RKO (cell line): Measurements from ENCODE around the gene NECTIN1.
A peak's percentile ranks its signal among the peaks of the same experiment; 100 is the strongest.

ENCODE experiments used
- DNase-seq: peaks from one replicate; pipeline ENCODE4 v3.0.0-alpha.2; 2016; ENCODE audit warnings: low spot score

NECTIN1 gene

GRCh38 chr11:119729951-119730613, 1.1 kb upstream of the NECTIN1 start:
- peak; percentile 60 for DNase-seq

- DNase-seq, result no peak
These were observed 554 bp upstream of the NECTIN1 start for GRCh38 chr11:119729581-119729927.

GRCh38 chr11:119728211-119728626, 781 bp downstream of the NECTIN1 start:
- DNase-seq, result no peak

GRCh38 chr11:119727523-119728151, 1.4 kb downstream of the NECTIN1 start:
- peak; percentile 12 for DNase-seq

DNA sequence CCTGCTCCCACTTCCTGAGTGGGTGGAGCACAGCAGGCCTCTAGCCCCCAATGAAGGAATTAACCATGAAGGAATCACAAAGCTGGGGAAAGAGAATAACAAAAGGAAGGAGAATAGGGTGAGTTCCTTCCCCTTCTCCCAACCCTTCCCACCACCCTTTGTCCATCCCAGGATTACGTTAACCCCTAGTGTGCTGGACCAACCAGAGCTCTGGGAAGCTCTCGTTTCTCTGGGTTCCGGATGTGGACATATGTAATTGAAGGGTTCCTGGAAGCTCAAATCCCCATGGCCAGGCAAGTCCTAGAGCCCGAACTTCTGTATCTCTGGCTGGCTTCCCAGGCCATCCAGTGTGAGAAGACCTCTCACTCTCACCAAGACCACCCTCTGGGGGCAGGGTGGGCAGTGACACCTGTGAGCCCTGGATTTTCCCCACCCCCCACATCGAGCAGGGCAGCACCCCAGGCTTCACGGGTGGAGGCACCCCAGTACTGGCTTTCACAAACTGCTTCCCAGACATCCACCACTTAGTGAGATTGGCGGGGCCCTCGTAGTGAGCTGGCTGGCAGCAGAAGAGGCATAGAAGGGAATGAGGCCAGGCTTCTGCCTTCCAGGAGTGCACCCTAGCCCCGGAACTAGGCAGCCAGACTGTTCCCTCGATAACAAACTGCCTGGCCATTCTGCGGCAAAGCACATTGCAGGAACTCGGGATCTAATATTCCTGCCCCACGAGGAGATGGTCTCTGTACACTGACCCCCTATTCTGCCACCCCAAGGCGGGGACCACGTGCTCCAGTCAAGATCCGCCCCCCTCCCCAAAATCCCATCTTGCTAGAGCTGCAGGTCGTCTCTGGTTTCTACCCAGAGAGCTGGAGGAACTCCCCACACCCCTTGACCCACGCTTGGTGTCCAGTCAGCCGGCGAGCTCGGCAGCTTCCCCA, 2.1 kb downstream of the NECTIN1 start:
- no peak for DNase-seq

DNA sequence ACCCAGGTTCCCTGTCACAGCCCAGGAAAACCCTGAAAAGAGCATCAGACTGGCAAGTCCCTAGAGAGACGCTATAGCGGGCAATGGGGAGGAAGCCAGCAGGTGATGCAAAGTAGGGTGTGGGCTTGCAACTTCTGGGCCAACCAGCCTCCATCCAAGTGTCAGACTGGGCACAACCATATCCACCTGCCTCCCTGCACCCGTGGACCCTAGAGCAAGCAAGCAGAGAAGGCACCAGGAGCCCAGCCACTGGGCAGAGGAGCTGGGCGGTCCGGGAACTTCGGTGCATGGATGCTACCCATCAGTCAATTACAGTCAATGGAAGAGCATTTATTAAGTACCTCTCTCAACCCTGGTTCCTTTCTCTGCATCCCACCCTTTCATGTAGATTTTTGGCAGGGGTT, 2.8 kb downstream of the NECTIN1 start:
- DNase-seq, result no peak

GRCh38 chr11:119724956-119725355, 4.0 kb downstream of the NECTIN1 start:
- no peak for DNase-seq

DNA sequence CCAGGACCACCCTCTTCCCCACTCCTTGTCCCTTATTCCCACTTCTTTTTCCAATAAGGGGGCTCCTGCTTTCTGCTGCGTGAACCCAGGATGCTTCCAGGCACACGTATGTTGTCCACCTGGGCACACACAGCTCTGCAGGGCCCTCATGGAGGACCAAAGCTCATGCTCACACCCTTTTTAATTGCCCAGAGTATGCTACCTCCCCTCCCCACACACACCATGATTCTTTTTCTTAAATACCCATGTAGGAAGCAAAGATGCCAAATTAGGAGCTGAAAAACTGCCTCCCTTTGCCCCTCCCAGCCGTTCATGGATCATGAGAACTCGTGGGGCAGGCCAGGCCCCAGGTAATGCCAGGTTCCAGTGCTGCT, 5.1 kb downstream of the NECTIN1 start:
- DNase-seq, result no peak

DNA sequence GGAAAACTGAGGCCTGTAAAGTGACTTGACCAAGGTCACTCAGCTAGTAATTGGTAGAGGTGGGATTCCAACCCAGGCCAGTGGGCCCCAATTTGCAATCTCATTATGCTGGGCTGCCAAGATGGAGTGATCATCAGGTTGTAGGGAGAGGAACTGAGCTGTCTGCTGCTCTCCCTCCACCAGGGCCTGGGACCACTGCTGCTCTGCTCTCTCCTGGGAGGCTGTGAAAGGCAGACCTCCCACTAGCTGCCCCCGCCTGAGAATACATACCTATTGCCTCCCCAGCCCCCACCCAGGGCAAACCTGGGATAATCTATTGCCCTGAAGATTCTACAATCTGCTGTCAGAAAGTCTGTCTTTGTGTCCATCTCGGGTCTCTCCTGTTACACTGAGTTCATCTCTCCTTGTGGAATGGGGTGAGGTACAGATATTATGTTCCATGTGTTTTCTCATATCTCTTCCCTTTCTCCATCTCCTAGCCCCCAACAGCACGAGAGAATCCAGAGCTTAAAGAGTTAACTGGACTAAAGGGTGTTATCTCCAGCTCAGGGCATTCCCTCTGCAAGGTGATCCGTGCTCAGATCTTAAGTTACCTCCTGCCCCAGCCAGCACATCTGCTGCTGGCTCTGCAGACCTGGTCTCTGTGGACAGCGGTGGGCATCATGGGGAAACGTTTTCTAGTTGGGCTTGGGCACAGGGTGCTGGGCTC, 5.6 kb downstream of the NECTIN1 start:
- no peak for DNase-seq

DNA sequence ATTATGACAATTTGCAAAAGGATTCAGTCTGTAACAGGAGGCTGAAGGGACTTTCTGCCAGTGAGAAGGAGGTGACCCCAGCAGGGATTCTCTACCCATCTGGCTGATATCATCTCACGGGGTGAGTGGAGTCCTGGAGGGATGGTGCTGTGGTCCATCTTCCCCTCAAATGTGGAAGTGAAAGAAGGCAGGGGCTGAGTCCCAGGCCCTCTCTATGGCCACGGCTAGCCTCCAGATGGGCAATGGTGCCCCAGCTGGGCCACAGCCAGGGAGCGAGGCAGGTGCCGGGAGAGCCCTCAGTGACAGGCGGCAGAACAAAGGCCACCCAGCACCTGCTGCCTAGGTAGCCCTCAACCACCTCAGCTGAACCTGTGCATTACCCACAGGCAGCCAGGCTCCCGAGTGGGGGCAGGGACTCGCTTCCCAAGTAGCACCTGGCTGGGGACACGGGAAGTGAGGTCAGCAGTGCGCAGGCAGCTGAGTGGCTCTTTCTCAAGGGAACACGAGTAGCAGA, 6.7 kb downstream of the NECTIN1 start:
- DNase-seq, result no peak

DNA sequence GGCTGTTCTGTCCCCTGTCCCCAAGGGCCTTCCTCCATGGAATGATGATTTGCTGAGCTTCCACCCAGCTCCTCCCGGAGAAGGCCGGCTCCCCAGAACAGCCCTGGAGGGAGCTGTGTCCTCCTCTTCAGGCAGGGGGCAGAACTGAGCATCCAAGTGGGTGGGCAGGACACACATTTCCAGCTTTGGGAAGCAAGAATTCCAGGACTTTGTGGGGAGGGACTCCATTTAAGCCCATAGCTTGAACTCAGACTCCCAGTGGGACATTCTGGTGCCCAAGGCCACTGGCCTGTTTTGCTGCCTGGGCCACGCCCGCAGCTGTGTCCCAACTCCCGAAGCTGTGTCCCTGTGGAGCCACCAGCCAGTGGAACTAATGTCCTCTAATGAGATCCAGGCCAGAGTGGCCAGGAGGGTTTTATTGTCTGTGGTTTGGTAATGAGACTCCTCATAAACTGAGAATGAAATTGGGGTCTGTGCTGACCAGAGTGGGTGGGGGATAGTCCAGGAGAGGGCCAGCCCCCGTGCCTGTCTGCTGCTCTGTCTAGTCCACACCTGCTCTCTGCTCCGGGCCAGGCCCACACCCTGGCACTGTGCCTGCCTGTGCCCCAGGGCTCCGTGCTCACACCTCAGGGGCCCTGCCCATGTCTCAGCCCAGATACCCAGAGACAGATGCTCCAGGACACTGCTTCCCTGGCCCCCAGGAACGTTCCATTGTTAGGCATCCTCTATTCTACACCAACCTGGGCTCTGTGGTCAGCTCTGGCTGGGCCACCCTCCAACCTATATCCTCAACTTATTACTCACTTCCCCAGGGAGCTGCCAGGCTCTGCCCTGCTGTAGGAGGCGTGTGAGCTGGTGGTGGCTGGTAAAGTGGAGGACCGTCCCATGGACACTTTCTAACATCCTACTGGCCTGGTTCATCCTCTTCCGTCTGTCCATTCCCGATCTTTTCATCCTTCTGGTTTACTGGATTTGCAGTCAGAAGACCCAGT, 7.6 kb downstream of the NECTIN1 start:
- DNase-seq, result no peak

GRCh38 chr11:119720311-119720913, 8.6 kb downstream of the NECTIN1 start:
- DNase-seq, result no peak

- no peak for DNase-seq
These were observed 11.0 kb downstream of the NECTIN1 start for GRCh38 chr11:119717839-119718534.

- DNase-seq, result no peak
These were observed 12.2 kb downstream of the NECTIN1 start for GRCh38 chr11:119716582-119717498.

- DNase-seq, result no peak
These were observed 14.4 kb downstream of the NECTIN1 start for GRCh38 chr11:119714590-119714989.

GRCh38 chr11:119714189-119714588, 14.8 kb downstream of the NECTIN1 start:
- DNase-seq, result no peak

DNA sequence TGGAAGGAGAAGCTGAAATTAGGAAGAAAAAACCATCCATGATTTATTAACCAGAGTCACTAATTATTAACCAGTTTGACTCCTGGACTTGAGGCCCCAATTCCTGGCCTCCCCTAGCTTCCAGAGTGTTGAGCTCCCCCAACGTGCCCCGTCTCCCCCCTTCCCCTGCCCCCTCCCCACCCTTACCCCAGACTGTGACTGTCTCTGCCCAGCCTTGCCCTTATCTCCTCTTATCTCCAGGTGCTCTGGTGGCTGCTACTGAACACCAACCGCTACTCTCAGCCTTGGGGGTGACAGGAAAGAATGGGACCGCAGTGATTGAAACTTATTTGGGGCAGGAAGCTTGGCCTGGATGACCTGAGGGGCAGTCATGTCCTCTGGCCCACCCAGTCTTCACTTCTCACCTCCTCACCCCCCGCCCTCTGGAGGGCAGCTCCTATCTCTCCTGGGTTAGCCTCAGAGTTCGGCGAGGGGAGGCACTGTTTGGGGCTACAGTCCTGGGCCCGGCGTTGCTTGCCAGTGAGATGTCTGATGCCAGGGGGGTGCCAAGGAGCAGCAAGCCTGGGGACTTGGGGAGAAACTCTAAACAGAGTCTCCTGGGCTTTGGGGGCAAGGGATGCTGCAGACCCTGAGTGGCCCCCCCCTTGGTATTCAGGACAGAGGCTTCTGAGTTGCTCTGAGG, 15.5 kb downstream of the NECTIN1 start:
- no peak for DNase-seq
